ENCODE results near the gene NCAPG.

DNA sequence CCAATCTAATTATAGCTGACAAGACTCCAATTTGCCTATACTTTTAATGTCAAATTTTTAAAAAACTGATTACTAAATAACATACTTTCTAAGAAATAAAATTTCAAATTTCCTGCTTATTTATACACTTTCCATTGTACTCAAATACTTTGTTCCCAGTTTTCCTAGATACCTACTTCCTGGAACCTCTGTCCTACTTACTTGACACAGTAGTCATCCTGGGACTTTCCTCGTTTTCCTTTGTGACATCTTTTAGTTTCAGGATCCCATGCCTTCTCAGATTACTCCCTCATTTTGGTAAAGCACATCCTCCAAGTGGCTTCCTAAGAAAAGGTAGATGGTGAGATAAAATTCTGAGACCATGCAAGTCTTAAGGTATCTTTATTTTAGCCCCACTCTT is 16.0 kb upstream of the NCAPG start:
- TF ChIP-seq, protein P1, sequence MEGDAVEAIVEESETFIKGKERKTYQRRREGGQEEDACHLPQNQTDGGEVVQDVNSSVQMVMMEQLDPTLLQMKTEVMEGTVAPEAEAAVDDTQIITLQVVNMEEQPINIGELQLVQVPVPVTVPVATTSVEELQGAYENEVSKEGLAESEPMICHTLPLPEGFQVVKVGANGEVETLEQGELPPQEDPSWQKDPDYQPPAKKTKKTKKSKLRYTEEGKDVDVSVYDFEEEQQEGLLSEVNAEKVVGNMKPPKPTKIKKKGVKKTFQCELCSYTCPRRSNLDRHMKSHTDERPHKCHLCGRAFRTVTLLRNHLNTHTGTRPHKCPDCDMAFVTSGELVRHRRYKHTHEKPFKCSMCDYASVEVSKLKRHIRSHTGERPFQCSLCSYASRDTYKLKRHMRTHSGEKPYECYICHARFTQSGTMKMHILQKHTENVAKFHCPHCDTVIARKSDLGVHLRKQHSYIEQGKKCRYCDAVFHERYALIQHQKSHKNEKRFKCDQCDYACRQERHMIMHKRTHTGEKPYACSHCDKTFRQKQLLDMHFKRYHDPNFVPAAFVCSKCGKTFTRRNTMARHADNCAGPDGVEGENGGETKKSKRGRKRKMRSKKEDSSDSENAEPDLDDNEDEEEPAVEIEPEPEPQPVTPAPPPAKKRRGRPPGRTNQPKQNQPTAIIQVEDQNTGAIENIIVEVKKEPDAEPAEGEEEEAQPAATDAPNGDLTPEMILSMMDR (IDR thresholded peaks at IDR 0.05): no peak
- no peak for TF ChIP-seq POLR2A (IDR thresholded peaks at IDR 0.05)

All from testis (tissue), 2 donors.